Stimulated activated CD8-positive, alpha-beta memory T cell treated with anti-CD3 and anti-CD28 coated beads, Interleukin-7, amount 100 ng/mL, for 24 hours (primary cell): Measurements from ENCODE around the gene GPC6.
"Not testable (repeated sequence)": the region's sequence is repeated elsewhere in the genome, so short reads cannot be mapped to it uniquely, and the experiment has no call there.

Experiments
- DNase-seq: peaks from one replicate; pipeline ENCODE4 v3.0.0-alpha.2; 2020; ENCODE audit warnings: low read depth

GPC6 gene

GRCh38 chr13:94249512-94249911 lies 1022.9 kb downstream of the GPC6 start:
- no peak for DNase-seq

- no peak for DNase-seq
Measured at GRCh38 chr13:94251831-94252608, 1025.4 kb downstream of the GPC6 start.

DNA sequence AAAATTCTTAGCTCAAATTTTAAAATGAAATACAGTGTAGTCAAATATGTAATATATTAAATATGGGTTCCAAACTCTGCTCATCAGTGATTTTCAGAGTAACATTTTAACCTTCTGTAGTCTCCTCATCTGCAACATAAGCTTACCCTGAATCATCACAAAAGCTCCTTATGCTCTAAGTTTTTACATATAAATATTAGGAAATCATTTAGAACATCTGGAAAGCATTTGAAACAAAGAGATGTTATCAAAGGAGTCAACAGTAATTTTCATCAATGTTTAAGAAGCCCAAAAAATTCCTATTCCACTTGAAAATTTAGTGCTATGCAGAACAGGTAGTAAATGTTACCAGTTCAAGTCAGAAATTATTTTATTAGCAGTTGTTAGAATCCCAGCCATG lies 1028.1 kb downstream of the GPC6 start:
- no peak for DNase-seq

DNA sequence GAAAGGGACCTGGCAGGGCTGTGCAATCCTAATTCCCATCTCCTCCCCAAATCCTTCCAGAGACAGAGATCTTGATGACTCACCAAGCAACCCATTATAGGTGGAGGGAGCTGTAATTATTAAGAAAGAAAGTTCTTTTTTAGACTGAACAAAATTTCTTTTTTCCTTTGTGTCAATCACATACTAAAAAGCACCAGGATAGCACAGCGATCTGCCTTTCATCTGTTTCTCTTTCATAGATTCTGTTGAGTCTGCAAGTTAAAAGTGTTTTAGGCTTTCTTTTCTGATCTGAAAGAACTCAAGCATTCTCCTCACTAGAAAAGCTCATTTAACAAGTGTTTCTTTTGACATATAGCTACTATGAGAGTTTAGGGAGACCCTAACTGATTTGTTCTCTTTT lies 1030.1 kb downstream of the GPC6 start:
- no peak for DNase-seq

DNA sequence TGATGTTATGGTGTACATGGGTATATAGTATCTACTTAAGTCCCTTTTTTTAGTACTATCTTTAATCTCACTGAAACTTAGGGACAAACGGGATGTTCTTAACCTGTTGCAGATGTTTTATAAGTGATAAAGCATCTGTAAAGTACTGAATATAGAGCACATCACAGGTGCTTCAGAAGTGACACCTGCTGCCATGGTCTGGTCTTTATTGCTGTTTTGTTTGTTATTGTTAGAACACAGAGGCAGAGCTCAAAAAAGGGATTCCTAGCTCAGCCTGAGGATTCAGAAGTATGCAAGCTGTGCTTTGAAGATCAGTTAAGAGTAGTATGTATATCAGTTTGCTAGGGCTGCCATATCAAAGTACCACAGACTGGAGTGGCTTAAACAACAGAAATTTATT lies 1033.4 kb downstream of the GPC6 start:
- DNase-seq, result no peak

- no peak for DNase-seq
Measured at GRCh38 chr13:94261163-94261562, 1034.6 kb downstream of the GPC6 start.

DNA sequence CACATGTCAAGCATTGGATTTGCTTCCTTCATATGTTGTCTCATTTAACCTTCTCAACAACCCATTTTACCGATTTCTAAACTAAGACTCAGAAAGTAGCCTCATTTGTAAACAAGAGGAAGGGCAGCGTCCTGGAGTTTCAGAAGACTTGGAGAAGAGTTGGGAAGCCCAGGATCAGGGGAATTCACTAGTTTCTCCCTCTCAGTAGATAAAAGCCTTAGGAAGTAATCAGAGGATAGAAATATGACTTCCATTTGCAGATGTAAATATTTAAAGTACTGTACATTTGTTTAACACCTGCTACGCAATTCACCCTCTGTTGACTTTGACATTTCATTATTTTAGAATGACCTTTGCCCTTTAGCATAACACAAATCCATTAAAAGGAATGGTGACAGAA lies 1036.4 kb downstream of the GPC6 start:
- DNase-seq, result no peak

DNA sequence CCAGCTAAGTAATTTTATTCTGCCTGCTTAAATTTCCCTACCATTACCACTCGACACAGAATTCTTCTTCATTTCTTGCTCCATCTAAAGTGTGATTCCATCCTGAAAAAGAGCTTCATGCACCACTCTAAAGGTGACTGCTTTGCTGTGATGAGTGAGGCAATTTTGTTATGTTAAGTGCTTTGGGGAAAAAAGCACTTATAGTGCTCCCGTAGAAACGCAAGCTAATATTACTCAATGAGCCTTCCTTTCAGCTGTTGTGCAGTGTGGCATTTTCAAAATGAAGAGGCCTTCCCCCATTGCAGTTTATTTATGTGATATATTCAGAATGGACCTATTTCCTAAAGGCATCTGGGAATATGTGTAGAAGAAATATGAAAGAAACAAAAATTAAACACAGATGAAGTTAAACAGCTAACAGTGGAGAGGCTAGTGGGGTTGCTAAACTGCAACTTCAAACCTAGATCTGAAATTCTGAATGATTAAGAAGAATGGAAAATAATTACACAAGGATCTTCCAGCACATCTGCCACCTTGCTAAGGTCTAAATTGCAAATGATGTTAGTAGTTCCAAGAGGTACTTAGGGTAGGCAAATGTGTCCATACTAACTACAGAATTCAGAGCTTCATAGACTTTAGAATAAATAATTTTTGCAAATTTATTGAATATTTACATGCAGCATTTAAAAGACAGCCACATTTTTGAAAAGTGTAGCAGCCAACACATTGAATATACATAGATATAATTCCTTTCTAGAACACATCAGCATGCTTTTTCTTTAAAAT lies 1041.2 kb downstream of the GPC6 start:
- DNase-seq, result no peak

DNA sequence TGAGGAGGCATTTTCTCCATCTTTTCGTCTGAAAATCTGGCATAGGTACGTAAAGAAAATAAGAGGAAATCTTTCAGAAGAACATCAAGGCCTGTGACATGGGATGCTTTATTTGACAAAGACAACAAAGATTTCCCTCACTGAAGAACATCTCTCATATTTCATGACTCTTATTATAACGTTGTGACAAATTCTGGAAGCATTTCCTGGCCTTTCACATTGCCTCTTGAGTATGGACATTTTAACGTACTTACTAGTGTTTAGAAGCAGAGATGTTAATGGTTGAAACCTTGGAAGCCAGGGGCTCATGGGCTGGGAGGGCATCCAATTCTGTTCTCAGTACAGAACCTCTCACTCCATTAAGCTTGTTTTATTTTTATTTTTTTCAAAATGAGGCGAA lies 1042.1 kb downstream of the GPC6 start:
- no peak for DNase-seq

GRCh38 chr13:94269557-94269956 lies 1043.0 kb downstream of the GPC6 start:
- no peak for DNase-seq

GRCh38 chr13:94270556-94270955 lies 1043.9 kb downstream of the GPC6 start:
- no peak for DNase-seq

DNA sequence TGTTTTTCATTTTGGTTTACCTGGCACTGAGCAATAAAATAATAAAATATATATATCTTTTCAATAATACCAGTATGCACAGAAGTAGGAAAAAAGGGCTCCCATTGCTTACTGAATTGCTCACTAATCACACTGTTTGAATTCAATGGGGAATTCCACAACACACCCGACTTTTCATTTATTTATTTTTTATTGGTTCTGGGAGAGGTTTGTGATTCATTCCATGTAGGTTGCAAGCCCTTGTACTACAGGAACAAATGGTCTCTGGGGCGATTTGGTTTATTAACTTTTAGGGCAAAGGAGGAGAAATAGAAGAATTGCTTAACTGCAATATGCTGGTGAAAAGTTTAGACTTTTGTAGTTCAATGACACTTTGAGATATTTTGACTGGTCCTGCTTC lies 1045.4 kb downstream of the GPC6 start:
- DNase-seq, result no peak

- DNase-seq, result no peak
Measured at GRCh38 chr13:94280349-94280748, 1053.7 kb downstream of the GPC6 start.

- DNase-seq, result no peak
Measured at GRCh38 chr13:94280845-94281244, 1054.2 kb downstream of the GPC6 start.

DNA sequence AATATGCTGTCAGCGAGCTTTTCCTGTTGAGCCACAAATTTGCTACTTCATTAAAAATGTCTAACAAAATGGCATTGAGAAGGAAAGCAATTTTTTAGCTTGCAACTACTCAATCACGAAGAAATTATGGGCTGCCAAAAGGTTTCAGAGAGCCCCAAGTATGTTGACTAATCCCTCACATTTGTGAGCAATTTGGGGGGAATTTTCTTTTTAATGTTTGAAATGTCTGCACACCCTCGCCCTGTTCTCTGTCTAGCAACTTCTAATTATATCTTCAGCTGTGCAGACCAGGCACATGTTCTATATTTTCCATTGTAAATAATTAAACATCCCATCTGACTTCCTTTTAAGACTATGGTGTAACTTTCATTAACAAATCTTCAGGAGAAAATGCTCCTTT lies 1060.0 kb downstream of the GPC6 start:
- no peak for DNase-seq

- DNase-seq, result no peak
Measured at GRCh38 chr13:94291631-94292322, 1065.2 kb downstream of the GPC6 start.

DNA sequence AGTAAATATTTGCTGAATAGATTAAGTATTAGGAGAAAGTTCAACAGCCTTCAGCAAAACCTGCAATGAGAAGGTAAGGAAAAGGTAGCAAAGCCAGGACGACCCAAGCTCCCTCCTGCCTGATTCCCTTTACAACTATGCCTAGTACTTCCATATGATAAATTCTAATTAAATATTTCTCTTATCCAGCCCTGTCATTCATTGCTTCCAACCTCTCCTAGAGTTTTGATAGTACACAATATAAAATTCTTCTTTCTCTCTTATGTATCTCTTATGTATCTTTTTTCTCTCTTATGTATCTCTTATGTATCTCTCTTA lies 1065.7 kb downstream of the GPC6 start:
- DNase-seq, result no peak

- no peak for DNase-seq
Measured at GRCh38 chr13:94296471-94296870, 1069.9 kb downstream of the GPC6 start.

DNA sequence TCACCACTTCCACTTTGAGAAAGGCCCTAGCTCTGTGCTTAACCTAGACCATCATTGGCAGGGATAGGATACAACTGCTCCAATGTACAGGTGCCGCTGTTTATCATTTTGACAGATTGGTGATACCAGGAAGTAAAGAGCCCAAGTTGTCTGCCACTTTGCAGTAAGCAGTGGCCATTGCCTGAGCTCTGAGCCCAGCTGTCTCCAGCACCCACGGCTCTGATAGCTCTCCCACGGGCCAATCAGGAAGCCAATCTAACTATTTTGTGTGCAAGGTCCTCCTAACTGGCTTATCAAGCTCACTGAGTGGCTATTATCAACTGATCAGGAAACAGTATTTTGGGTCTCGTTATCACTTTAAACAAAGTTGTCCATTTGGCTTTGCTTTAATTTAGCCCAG lies 1071.7 kb downstream of the GPC6 start:
- no peak for DNase-seq

DNA sequence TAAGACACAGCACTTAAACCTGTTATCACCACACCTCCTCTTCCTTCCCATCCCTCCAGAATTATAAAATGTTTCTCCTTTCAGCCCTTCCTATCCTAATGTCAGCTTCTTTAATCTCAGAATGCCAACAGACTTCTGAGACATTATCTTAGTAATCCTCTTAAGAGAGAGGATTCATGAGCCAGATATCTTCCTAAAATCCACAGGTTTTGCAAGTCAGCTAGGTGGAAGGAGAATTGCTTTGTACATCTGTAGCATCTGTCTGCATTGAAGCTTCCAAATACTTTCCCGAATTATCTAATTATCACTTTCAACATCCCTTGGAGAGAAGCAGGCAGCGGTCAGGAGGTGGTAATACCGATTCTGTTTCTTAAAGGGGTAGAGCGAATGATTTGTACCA lies 1073.8 kb downstream of the GPC6 start:
- DNase-seq, result no peak

GRCh38 chr13:94301487-94301886 lies 1074.9 kb downstream of the GPC6 start:
- DNase-seq, result no peak

- not testable (repeated sequence) for DNase-seq
Measured at GRCh38 chr13:94302847-94303565, 1076.4 kb downstream of the GPC6 start.
